ENCODE measurements around the gene MAPK8.

DNA sequence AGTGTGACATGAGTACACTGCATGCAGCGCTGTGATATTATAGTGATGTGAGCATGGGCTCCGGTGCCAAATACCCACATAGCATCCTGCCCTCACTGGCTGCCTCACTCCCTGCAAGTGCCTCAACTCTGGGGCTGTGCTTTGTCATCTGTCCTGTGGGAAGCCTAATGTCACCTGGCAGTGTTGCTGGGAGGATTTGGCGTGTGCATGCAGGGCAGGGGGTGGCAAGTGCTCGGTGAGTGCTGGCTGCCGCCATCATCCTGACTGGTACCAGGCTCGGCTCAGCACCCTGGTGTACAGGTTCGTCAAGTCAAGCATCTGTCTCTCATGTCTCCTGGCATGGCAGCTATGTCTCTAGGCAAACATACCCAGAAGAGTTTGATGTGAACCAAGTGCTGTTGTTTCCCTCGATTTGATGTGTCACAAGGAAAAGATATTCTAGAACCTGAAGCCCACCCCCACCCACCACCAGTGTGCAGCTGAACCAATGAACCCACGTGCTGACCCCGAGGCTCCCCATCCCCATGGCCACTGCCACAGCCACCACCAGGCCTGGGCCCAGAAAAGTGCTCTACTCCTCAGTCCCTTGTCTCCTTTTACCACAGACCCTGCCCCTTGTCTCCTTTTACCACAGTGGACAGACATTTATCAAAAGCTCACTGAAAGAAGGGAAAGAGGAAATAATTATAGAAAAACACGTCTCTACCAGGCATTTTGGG is 135.8 kb downstream of the MAPK8 start:
- no peak for TF ChIP-seq POLR2A (IDR thresholded peaks at IDR 0.05)
- no peak for TF ChIP-seq POLR2AphosphoS5 (IDR thresholded peaks at IDR 0.05)

Measured in transverse colon (tissue), 3 donors.